Astrocyte (in vitro differentiated cells and primary cell): ENCODE measurements around the gene ELP6.

Source experiments
- EZH2 ChIP-seq: IDR thresholded peaks from 2 replicates; pipeline ENCODE4 v1.6.1; 2012; ENCODE audit warnings: mild to moderate bottlenecking, low read length, inconsistent platforms; ENCODE audit not compliant: insufficient read depth
- TF ChIP-seq, protein P1 (sequence below): IDR thresholded peaks from 2 replicates; pipeline ENCODE4 v1.5.1; 2011; ENCODE audit warnings: low read depth, mild to moderate bottlenecking, inconsistent platforms, low read length, moderate library complexity; ENCODE audit not compliant: insufficient read depth

- TF ChIP-seq, protein P1, sequence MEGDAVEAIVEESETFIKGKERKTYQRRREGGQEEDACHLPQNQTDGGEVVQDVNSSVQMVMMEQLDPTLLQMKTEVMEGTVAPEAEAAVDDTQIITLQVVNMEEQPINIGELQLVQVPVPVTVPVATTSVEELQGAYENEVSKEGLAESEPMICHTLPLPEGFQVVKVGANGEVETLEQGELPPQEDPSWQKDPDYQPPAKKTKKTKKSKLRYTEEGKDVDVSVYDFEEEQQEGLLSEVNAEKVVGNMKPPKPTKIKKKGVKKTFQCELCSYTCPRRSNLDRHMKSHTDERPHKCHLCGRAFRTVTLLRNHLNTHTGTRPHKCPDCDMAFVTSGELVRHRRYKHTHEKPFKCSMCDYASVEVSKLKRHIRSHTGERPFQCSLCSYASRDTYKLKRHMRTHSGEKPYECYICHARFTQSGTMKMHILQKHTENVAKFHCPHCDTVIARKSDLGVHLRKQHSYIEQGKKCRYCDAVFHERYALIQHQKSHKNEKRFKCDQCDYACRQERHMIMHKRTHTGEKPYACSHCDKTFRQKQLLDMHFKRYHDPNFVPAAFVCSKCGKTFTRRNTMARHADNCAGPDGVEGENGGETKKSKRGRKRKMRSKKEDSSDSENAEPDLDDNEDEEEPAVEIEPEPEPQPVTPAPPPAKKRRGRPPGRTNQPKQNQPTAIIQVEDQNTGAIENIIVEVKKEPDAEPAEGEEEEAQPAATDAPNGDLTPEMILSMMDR = no peak
- no peak for TF ChIP-seq EZH2
Observed at GRCh38 chr3:47515100-47515499, 1.6 kb upstream of the ELP6 start.
